Thoracic aorta (tissue), 2 donors: ENCODE measurements around the gene FAM240B. TPM values are rescaled to one million over a fixed set of nuclear protein-coding genes. Genes with fewer than 3 reads are reported as not detected.

Experiments used
- ATAC-seq: fragments of 150-250 bp; one replicate; pipeline ENCODE4 v1.8.0; 2017; ENCODE audit warnings: low read depth; ENCODE audit not compliant: insufficient number of reproducible peaks, low FRiP score
- DNase-seq: peaks from one replicate; pipeline ENCODE4 v3.0.0-alpha.2; 2020; ENCODE audit warnings: low spot score
- H3K27ac ChIP-seq, 2 donors: fragments of 200-600 bp; sonication (generic); 1 replicate in 1 of 2; 2 replicates in 1 of 2; pipeline ENCODE4 v1.5.1; 2016; ENCODE audit warnings: mild to moderate bottlenecking in 2 of 2, moderate library complexity in 2 of 2
- H3K27me3 ChIP-seq: fragments of 200-600 bp; sonication (generic); replicated peaks from 2 replicates; pipeline ENCODE4 v1.6.0; 2016; ENCODE audit warnings: mild to moderate bottlenecking; ENCODE audit not compliant: insufficient read depth
- H3K36me3 ChIP-seq: fragments of 200-600 bp; sonication (generic); one replicate; pipeline ENCODE4 v1.5.1; 2016
- H3K4me1 ChIP-seq, 2 donors: fragments of 200-600 bp; sonication (generic); 1 replicate in 1 of 2; 2 replicates in 1 of 2; pipeline versions ENCODE4 v1.5.1 to v1.6.0; 2016; ENCODE audit warnings: low read depth in 2 of 2, mild to moderate bottlenecking in 1 of 2; ENCODE audit not compliant: control insufficient read depth in 1 of 2
- H3K4me3 ChIP-seq: fragments of 200-600 bp; sonication (generic); 2 replicates; pipeline ENCODE4 v1.5.1; 2016; ENCODE audit warnings: mild to moderate bottlenecking
- H3K9me3 ChIP-seq: fragments of 200-600 bp; sonication (generic); 2 replicates; pipeline ENCODE4 v1.5.1; 2016
- CTCF ChIP-seq: fragments of 200-600 bp; sonication (generic); IDR thresholded peaks from one replicate; pipeline ENCODE4 v1.5.1; 2019; ENCODE audit warnings: antibody characterized with exemption
- total RNA-seq, 2 donors: library from RNA; depleted of rRNA; stranded (reverse); fragments of >200 nt; gene quantifications; one replicate each; pipeline versions ENCODE4 v1.1.0 to v1.2.3, GENCODE V29; 2016

FAM240B gene
- total RNA-seq, 2 donors from 2014 or later = not detected

GRCh38 chr9:38649731-38650363, 70.1 kb downstream of the FAM240B start:
- Histone ChIP-seq H3K36me3 (no peaks in the 10 kb centered on the region), H3K27ac (no peak overlapping the region), H3K27me3 (no peaks in the 10 kb centered on the region), H3K9me3 (no peaks in the 10 kb centered on the region), H3K4me1 (no peaks in the 10 kb centered on the region), H3K4me3 (no peak overlapping the region)
- TF ChIP-seq CTCF = no peak
- DNase-seq (no peak), ATAC-seq (no peak)

- Histone ChIP-seq H3K4me3 (no peak overlapping the region), H3K36me3 (no peaks in the 10 kb centered on the region), H3K27me3 (no peaks in the 10 kb centered on the region), H3K27ac (no peak overlapping the region), H3K9me3 (no peaks in the 10 kb centered on the region), H3K4me1 (no peaks in the 10 kb centered on the region)
- TF ChIP-seq CTCF = no peak
- ATAC-seq (no peak), DNase-seq (no peak)
These were observed 75.3 kb downstream of the FAM240B start for GRCh38 chr9:38644601-38645000.

Other genes with a start within 250 kb of the FAM240B start
- gene ANKRD18A, start 99.5 kb downstream of the FAM240B start, total RNA-seq = not detected